Liver (tissue), 3 donors: Measurements from ENCODE around the gene CCDC186.

Experiments
- ATF3 ChIP-seq: IDR thresholded peaks from 2 replicates; pipeline ENCODE4 v1.6.1; 2016; ENCODE audit warnings: antibody characterized with exemption
- CTCF ChIP-seq: fragments of 150-350 bp; IDR thresholded peaks from 2 replicates; pipeline ENCODE4 v1.5.1; 2017; ENCODE audit warnings: improper control_type of control experiment, low read depth, low read length; ENCODE audit not compliant: missing input control
- EGR1 ChIP-seq, 2 donors: IDR thresholded peaks; 2 replicates each; pipeline ENCODE4 v1.6.1; 2016 to 2018; ENCODE audit warnings: antibody characterized with exemption in 2 of 2, low read depth in 2 of 2
- FOXA1 ChIP-seq: IDR thresholded peaks from 2 replicates; pipeline ENCODE4 v1.6.1; 2016; ENCODE audit warnings: antibody characterized with exemption
- GABPA ChIP-seq, 2 donors: IDR thresholded peaks in 1 of 2; conservative IDR thresholded peaks in 1 of 2; 2 replicates each; pipeline ENCODE4 v1.6.1; 2016; ENCODE audit warnings: antibody characterized with exemption in 2 of 2, mild to moderate bottlenecking in 1 of 2, moderate library complexity in 1 of 2
- HNF4G ChIP-seq: IDR thresholded peaks from 2 replicates; pipeline ENCODE4 v1.6.1; 2016; ENCODE audit warnings: antibody characterized with exemption
- JUND ChIP-seq, 2 donors: IDR thresholded peaks; 2 replicates each; pipeline ENCODE4 v1.6.1; 2016; ENCODE audit warnings: antibody characterized with exemption in 2 of 2
- MAX ChIP-seq: IDR thresholded peaks from 2 replicates; pipeline ENCODE4 v1.6.1; 2016; ENCODE audit warnings: antibody characterized with exemption
- RAD21 ChIP-seq, 2 donors: IDR thresholded peaks; 2 replicates each; pipeline ENCODE4 v1.6.1; 2016; ENCODE audit warnings: antibody characterized with exemption in 2 of 2, mild to moderate bottlenecking in 2 of 2
- RXRA ChIP-seq, 2 donors: IDR thresholded peaks; 2 replicates each; pipeline ENCODE4 v1.6.1; 2017 to 2018; ENCODE audit warnings: antibody characterized with exemption in 2 of 2, mild to moderate bottlenecking in 1 of 2
- TAF1 ChIP-seq: conservative IDR thresholded peaks from 2 replicates; pipeline ENCODE4 v1.6.1; 2016; ENCODE audit warnings: antibody characterized with exemption, mild to moderate bottlenecking
- ZBTB33 ChIP-seq: IDR thresholded peaks from 2 replicates; pipeline ENCODE4 v1.6.1; 2016; ENCODE audit warnings: antibody characterized with exemption
- donor health status: healthy.
- donor health status: healthy.

GRCh38 chr10:114180937-114181336 lies 6.9 kb upstream of the CCDC186 start:
- TF ChIP-seq FOXA1 (no peak), CTCF (no peak), ATF3 (no peak), HNF4G (no peak), ZBTB33 (no peak), EGR1 (IDR thresholded peaks at IDR 0.05; ENCODE audit: low read depth in 2 of 2) (no peak), MAX (no peak), GABPA (IDR thresholded peaks at IDR 0.05 in 1 of 2, conservative IDR thresholded peaks at IDR 0.05 in 1 of 2) (no peak), JUND (IDR thresholded peaks at IDR 0.05) (no peak), RAD21 (IDR thresholded peaks at IDR 0.05) (no peak), RXRA (IDR thresholded peaks at IDR 0.05) (no peak), TAF1 (no peak)
